Measurements from ENCODE around the gene FAM193B.

FAM193B gene

DNA sequence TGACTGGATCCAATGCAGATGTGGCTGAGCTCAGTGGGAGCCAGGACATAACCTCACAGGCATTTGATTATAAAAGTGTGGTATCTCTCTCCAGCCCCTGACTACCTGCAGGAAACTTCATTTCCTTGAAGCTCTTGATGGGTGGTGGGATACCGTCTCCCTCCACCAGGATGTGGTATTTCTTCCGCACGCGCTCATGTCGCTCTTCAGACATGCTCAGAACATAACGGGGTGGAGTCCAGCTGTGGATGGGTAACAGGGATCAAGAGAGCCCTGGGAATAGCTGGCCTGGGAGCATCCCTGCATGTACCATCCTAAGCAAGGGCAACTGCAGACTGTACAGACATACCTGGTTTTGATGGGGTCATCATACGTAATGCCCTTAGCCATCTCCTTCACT, 38.8 kb downstream of the FAM193B start:
- DNase-seq (ENCODE audit: low read depth), result no peak

DNA sequence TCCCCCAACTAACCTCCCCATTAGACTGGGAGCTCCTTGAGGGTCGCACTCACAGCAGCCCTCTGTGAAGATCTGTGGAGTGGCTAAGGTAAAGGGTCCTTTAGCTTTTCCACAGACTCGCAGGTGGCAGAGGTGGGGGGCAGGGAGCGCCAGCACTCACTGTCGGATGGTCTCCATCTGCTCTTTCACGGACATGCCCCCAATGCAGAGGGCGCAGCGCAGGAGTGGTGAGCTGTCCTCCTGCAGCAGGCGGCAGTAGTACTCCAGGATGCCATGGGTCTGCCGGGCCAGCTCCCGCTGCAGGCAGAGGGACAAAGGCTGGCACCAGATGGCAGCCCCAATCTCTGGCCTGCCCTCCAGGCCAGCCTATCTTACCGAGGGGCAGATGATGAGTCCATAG, 39.8 kb downstream of the FAM193B start:
- DNase-seq (ENCODE audit: low read depth), result no peak

- no peak for DNase-seq (ENCODE audit: low read depth)
Measured at GRCh38 chr5:177513500-177513899, 40.9 kb downstream of the FAM193B start.

DNA sequence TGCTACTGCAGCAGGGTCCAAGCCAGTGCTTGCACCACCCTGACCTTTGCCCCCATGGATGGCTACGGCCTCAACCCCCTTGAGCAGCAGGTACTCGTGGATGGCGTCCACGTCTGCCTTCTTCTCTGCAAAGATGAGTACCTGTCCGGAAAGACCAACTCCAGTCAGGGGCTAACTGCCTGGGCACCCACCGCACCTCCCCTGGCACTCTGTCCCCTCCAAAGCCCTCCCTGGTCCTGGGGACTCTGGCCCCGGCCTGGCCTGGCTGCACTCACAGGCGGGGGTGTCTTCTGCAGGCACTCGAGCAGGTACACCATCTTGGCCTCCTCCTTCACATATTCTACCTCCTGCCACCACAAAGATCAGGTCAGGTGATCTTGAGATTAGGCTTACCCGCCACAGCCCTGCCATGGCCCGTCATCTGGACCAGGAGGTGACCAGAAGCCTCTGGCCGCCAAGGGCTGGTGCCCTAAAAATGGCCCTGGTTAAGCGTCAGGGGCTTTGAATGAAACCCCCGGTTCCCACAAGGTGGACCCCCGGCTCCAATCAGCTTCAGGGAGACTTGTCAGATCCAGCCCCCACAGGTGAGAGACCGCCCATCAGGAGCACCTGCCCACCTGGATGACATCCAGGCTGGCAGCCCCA, 41.5 kb downstream of the FAM193B start:
- no peak for DNase-seq (ENCODE audit: low read depth)

DNA sequence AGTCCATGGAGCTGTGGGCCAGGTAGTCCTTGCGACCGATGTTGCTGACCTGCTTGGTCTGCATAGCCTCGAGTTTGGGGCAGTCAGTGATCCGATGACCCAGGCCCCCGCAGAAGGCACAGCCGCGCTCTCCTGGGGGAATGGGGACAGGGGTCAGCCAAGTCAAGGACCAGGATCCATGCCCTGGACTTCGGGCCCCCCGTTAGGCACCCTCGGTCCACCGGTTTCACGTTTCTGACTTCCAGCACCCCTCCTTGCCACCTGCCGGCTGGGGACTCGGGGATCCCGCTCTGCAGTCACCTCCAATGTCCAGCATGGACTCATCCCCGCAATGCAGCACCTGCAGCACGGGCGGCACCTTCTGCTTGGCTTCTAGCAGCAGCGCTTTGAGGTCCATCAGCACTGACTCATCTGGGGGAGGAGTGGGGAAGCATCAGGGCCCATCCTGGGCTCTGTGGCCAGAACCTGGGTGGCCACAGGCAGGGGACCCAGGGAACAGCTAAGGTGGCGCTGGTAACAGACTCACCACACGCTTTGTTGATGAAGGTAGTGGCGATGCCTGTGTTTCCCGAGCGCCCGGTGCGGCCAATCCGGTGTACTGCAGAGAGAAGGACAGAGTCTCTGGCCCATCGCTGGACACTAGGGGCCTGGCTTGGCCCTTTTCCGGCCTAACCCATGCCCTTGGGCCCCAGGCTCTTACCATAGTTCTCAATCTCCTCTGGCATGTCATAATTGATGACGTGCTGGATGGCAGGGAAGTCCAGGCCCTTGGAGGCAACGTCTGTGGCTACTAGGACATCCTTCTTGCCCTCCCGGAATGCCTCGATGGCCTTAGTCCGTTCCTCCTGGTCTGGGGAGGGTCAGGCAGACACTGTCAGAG, 42.3 kb downstream of the FAM193B start:
- DNase-seq (ENCODE audit: low read depth), result no peak

DNA sequence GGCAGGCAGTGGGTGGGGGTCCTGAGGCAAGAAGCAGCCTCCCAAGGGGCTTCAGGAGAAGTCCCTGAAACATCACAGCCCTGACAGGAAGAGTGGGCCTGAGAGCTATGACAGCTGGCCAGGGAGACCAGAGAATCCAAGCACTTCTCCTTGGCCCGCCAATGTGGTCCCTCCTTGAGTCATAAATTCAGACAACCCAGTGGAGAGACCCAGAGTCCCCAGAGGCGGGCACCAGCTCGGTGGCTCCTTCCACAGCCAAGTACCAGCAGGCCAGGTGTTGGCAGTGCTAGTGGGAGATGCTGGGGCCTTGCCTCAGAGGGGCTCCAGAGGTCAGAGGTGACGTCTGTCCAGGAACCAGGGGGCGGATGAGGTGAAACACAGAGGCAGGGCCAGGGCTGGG, 43.2 kb downstream of the FAM193B start:
- DNase-seq (ENCODE audit: low read depth), result no peak

GRCh38 chr5:177510567-177511053, 43.8 kb downstream of the FAM193B start:
- no peak for DNase-seq (ENCODE audit: low read depth)

GRCh38 chr5:177509991-177510566, 44.3 kb downstream of the FAM193B start:
- DNase-seq (ENCODE audit: low read depth), result no peak

GRCh38 chr5:177509381-177509951, 44.9 kb downstream of the FAM193B start, which contains the start of gene DOK3:
Gene DOK3 (minus strand): TSS chr5:177509826. CDS start chr5:177509540, 286 bp downstream.
- no peak for DNase-seq (ENCODE audit: low read depth)

DNA sequence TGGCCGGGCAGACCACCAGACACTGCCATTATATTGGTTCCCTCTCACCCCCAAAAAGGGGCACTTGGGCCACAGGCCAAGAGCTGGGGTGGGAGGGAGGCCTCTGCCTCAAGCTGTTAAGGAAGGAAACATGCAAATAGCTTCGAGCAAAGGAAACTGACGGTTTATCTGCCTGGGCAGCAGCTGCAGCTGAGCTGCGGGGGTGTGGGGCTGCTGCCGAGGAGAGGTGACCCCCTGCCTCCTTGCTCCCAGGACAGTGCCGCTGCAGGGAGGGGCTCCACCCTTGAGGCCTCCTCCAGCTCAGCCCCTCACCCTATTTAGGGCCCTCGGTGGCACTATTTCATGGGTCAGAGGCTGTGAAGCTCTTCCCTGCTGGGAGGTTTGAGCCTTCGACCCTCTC, 45.5 kb downstream of the FAM193B start:
- DNase-seq (ENCODE audit: low read depth), result no peak

DNA sequence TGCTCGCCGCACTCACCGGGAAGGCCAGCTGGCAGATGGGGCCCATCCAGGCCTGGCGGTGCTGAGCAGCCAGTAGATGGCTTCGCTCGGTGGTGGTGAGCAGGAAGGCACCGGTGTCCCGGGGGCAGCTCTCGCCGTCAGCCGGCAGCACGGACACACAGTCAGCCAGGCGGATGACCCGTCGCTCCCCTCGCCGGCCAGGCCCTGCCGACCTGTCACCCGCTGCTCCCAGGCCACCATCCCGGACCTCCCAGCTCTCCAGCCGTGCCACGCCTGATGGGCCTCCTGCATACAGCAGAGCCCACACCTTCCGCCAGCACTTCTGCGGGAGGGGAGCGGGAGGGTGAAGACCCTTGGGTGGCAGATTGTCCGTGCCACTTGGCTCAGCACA, 46.1 kb downstream of the FAM193B start:
- no peak for DNase-seq (ENCODE audit: low read depth)

DNA sequence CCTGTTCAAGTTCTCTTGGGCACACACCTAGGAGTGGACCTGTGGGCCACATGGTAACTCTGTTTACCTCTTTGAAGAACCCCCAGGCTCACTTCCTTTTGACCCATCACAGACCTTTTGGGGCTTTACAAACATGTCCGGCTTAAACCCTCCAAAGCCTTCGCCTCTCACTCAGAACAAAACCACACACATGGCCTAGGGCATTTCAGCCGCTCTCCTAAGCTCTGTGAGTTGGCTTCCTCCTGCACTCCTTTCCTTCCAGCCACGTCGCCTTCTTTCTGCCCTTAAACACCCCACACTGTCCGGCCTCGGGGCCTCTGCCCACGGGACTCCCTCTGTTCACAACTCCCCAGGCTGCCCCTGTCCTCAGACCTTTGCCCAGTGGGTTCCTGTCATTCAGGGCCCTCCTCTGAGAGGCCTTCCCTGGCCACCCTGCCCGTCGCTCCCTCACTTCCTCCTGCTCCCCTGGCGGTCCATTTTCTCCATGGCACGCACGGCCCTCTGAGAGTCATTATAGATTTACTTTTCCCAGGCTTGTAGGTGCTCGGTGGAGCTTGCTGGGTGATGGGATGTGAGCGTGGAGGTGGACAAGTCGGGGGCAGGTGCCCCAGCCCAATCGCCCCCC, 46.7 kb downstream of the FAM193B start:
- DNase-seq (ENCODE audit: low read depth), result no peak

DNA sequence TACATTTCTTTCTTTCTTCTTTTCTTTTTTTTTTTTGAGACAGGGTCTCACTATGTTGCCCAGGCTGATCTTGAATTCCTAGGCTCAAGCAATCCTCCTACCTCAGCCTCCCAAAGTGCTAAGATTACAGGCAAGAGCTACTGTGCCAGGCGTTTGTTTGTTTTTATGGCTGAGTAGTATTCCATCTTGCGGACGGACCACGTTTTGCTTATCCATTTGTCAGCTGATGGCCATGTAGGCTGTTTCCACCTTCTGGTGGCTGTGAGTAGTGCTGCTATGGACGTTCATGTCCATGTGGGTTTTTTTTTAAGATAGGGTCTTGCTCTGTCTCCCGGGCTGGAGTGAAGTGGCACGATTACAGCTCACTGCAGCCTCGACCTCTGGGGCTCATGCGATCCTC, 47.2 kb downstream of the FAM193B start:
- DNase-seq (ENCODE audit: low read depth), result no peak

DNA sequence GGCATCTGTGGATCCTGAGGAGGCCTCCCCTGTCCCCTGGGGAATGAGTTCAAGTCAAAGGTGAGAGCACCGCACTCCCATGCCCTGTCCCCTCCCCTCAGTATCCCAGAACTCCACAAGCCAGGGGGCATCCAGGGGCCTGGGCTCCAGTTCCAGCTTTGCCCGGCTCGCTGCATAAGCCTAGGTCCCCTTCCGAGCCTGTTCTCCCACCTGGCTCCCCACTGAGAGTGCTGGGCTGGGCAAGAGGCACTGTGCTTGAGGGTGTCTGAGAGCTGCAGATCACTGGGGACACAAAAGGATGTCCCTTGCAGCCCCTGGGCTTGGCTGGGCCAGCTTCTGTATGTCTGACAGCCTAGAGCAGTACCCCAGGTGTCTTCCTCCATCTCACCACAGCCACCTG, 49.3 kb downstream of the FAM193B start:
- DNase-seq (ENCODE audit: low read depth), result no peak

- no peak for DNase-seq (ENCODE audit: low read depth)
Measured at GRCh38 chr5:177504086-177505056, 50.0 kb downstream of the FAM193B start.

DNA sequence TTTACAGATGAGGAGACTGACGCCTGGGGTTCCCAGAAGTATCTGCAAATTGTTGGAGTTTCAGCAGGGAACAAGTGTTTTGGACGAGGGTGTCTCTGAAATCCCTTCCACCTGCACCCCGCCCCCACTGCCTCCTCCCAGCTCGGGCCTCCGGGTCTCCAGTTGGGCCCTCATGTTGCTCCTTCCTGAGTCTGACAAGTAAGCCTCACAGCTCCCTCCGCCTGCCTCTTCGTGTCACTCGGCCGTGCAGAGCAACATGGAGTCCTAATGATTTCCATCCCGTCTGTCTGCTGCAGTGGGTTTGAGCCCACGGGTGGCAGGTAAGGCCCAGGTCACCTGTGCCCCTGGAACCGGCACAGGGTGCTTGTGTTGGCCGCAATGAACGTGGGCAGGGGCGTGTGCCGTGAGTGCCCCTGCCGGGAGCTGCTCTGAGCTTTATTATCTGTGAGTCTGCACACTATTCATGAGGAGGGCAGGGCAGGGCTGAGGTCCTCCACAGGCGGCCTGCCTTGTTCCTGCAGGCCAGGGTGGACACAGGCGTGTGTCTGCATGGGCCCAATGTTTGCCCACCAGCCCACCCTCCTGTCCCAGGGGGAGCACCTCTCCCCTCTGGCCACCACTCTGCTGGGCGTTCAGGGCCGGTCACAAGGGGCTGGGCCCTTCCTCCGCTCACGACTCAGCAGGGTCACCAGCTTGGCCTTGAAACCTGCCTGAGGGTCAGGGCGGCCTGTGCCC, 50.8 kb downstream of the FAM193B start:
- DNase-seq (ENCODE audit: low read depth), result no peak

GRCh38 chr5:177502886-177503285, 51.5 kb downstream of the FAM193B start:
- DNase-seq (ENCODE audit: low read depth), result no peak

GRCh38 chr5:177501874-177502678, 52.3 kb downstream of the FAM193B start:
- DNase-seq (ENCODE audit: low read depth), result no peak
